GM12873 (cell line): ENCODE results near the gene MINDY4.

ENCODE experiments used
- CTCF ChIP-seq: IDR thresholded peaks from 2 replicates; pipeline ENCODE4 v1.5.1; 2012; ENCODE audit warnings: low read depth, mild to moderate bottlenecking, moderate library complexity, low read length, control low read depth; ENCODE audit not compliant: insufficient read depth; ENCODE audit errors: missing control alignments

MINDY4 gene

DNA sequence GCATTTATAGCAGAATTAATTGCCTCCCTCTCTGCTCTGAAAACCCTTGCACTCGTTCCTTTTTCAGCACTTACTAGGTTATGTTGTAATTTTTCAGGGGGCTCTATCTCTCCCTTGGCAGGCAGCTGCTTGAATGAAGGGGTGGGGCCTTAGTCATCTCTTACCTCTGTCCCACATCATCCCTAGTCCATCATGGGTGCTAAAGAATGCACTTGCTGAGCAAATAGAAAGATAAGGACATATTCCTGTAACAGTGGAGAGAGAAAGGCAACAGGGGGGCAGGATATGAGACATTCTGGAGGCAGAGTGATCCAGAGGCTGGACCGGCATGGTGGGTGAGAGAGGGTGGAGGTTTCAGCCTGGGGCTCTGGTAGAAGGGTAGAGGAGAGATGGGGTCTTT is 60.0 kb downstream of the MINDY4 start:
- no peak for TF ChIP-seq CTCF

DNA sequence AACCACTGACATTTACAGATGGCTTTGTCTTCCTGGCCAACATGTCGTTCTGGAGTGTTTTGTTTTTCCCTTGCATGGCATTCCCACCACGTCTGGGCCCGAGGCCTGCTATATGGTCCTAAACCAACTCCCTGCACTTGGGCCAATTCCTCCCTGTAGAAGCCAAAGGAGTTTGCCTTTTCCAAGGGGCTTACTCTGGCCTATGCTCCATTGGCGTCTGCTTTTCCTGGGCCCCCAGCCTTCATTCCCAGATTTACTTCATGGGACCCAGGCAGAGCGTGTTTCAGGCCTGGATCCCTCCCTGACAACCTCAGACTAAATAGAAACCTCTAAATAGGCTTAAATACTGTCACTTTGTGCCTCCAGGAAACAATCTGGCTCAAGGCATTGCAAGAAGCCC is 60.7 kb downstream of the MINDY4 start:
- no peak for TF ChIP-seq CTCF

DNA sequence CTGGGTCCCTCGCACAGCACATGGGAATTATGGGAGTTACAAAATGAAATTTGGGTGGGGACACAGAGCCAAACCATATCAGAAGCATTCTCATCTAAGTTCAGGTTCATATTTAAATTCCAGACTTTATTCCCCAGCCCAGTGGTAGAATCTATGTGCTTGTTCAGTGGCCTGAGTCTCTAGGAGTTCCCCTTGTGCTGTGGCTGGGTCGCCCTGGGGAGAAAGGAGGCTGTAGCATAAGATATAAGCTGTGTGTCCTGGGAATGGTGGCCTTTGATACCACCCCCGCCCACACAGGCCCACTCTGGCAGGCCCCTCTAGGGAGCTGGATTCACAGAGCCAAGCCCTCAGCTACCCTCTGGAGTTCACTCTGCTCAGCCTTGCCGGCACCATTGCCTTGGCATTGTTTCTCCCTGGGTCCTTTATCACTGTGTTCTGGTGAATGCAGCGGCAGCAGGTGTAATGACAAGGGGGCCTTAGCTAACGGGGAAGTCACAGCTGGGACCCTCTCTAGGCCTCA is 64.2 kb downstream of the MINDY4 start:
- TF ChIP-seq CTCF: no peak

- TF ChIP-seq CTCF: no peak
These were observed 65.8 kb downstream of the MINDY4 start for GRCh38 chr7:30836991-30837390.

GRCh38 chr7:30837581-30837980 is 66.4 kb downstream of the MINDY4 start:
- TF ChIP-seq CTCF: no peak

DNA sequence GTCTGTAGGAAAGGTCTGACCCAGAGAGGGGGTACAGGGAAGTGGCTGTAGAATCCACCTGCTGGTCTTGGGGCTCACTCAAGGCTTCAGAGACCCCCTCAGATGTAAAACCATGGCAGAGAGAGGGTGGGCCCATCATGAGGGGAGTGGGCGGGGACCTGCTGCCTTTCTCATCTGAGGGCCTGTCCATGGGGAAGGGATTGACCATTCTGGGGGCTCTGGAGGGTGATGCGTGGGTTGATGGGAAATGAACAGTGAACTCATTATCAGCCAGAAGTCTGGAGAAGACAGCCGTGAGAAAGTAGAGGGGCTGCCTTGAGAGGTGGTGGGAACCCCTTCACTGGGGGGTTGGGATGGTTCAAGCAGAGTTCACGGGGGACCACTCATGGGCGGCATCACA is 66.8 kb downstream of the MINDY4 start:
- no peak for TF ChIP-seq CTCF

- TF ChIP-seq CTCF: no peak
These were observed 69.2 kb downstream of the MINDY4 start for GRCh38 chr7:30840141-30841024.
